Measurements from ENCODE around the gene SDHB. TPM values are rescaled to one million over a fixed set of nuclear protein-coding genes. Genes with fewer than 3 reads are reported as not detected.

Gene SDHB
- total and polyA plus RNA-seq, 2 of the 13 experiments (the other 11 are each of a cell fraction or from before 2014, with no cell fraction given): 136 to 142 TPM

- no peak for TF ChIP-seq EP300 (IDR thresholded peaks at IDR 0.05; ENCODE audit: low read depth in 2 of 2, low read length in 2 of 2)
- TF ChIP-seq EP300 (CRISPR knock-in tag; IDR thresholded peaks at IDR 0.05; ENCODE audit: borderline replicate concordance): no peak; the same call in 1 of the 2 replicates
- TF ChIP-seq DNMT1 (CRISPR knock-in tag; IDR thresholded peaks at IDR 0.05): no peak
- TF ChIP-seq SP4 (CRISPR knock-in tag; IDR thresholded peaks at IDR 0.05): peak; percentile 77; the same call in 1 of the 2 replicates
- TF ChIP-seq, protein P1, sequence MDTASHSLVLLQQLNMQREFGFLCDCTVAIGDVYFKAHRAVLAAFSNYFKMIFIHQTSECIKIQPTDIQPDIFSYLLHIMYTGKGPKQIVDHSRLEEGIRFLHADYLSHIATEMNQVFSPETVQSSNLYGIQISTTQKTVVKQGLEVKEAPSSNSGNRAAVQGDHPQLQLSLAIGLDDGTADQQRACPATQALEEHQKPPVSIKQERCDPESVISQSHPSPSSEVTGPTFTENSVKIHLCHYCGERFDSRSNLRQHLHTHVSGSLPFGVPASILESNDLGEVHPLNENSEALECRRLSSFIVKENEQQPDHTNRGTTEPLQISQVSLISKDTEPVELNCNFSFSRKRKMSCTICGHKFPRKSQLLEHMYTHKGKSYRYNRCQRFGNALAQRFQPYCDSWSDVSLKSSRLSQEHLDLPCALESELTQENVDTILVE (CRISPR knock-in tag; IDR thresholded peaks at IDR 0.05): no peak
- TF ChIP-seq ZBTB33 (CRISPR knock-in tag; IDR thresholded peaks at IDR 0.05): no peak
- TF ChIP-seq ZNF768 (CRISPR knock-in tag; IDR thresholded peaks at IDR 0.05): no peak; the same call in 1 of the 2 replicates
- no peak for TF ChIP-seq FOXC1 (CRISPR knock-in tag; IDR thresholded peaks at IDR 0.05; ENCODE audit: borderline replicate concordance)
- no peak for TF ChIP-seq PAWR (CRISPR knock-in tag; IDR thresholded peaks at IDR 0.05; ENCODE audit: borderline replicate concordance)
- no peak for TF ChIP-seq ZNF205 (CRISPR knock-in tag; IDR thresholded peaks at IDR 0.05)
- peak; percentile 84 for TF ChIP-seq GABPB1 (CRISPR knock-in tag; IDR thresholded peaks at IDR 0.05)
- TF ChIP-seq ZNF460 (CRISPR knock-in tag; IDR thresholded peaks at IDR 0.05; ENCODE audit: borderline replicate concordance): no peak
- TF ChIP-seq ZNF556 (CRISPR knock-in tag; IDR thresholded peaks at IDR 0.05; ENCODE audit: borderline replicate concordance): no peak; the same call in 1 of the 2 replicates
- TF ChIP-seq ZNF263 (CRISPR knock-in tag; IDR thresholded peaks at IDR 0.05): no peak
- TF ChIP-seq TGIF2 (CRISPR knock-in tag; IDR thresholded peaks at IDR 0.05): no peak
- TF ChIP-seq FOXK1 (CRISPR knock-in tag; IDR thresholded peaks at IDR 0.05; ENCODE audit: borderline replicate concordance, low read depth): 0 out of 2 replicates have a peak, but pooled peaks have one; percentile 27
- peak; percentile 82 for TF ChIP-seq SAP130 (CRISPR knock-in tag; IDR thresholded peaks at IDR 0.05; ENCODE audit: low read depth)
- no peak for TF ChIP-seq DNMT3B (CRISPR knock-in tag; conservative IDR thresholded peaks at IDR 0.05)
- no peak for TF ChIP-seq ZNF292 (CRISPR knock-in tag; IDR thresholded peaks at IDR 0.05; ENCODE audit: borderline replicate concordance, low read depth)
- 0 out of 2 replicates have a peak, but pooled peaks have one; percentile 18 for TF ChIP-seq ZNF331 (CRISPR knock-in tag; IDR thresholded peaks at IDR 0.05)
- TF ChIP-seq TFE3 (CRISPR knock-in tag; IDR thresholded peaks at IDR 0.05): no peak
- TF ChIP-seq ZNF761 (CRISPR knock-in tag; conservative IDR thresholded peaks at IDR 0.05): 0 out of 2 replicates have a peak, but pooled peaks have one; percentile 22
- TF ChIP-seq RARG (CRISPR knock-in tag; IDR thresholded peaks at IDR 0.05; ENCODE audit: low read depth): no peak
- peak; percentile 81 for TF ChIP-seq ZSCAN25 (CRISPR knock-in tag; IDR thresholded peaks at IDR 0.05)
These were observed 42.2 kb downstream of the SDHB start, which contains the start of gene ATP13A2 (continued) for GRCh38 chr1:17011439-17012307.

All from HepG2 (cell line).